Tibial artery (tissue), 4 donors: ENCODE results near the gene CHAC2.
A peak's percentile ranks its signal among the peaks of the same experiment; 100 is the strongest.
"Not testable (repeated sequence)": the region's sequence is repeated elsewhere in the genome, so short reads cannot be mapped to it uniquely, and the experiment has no call there.

ENCODE experiments used
- DNase-seq, 2 donors: peaks; one replicate each; pipeline ENCODE4 v3.0.0-alpha.2; 2019
- H3K27ac ChIP-seq, 2 donors: fragments of 200-600 bp; sonication (generic) in 1 of 2; 1 replicate in 1 of 2; 2 replicates in 1 of 2; pipeline ENCODE4 v1.5.1; 2018 to 2019; ENCODE audit warnings: mild to moderate bottlenecking in 1 of 2
- H3K27me3 ChIP-seq, 2 donors: fragments of 200-600 bp; sonication (generic) in 1 of 2; one replicate each; pipeline versions ENCODE4 v1.5.1 to v1.6.0; 2016 to 2019
- H3K36me3 ChIP-seq, 3 donors: fragments of 200-600 bp; sonication (generic) in 2 of 3; one replicate each; pipeline ENCODE4 v1.5.1; 2016 to 2019; ENCODE audit warnings: mild to moderate bottlenecking in 2 of 3
- H3K4me1 ChIP-seq, 4 donors: fragments of 200-600 bp; sonication (generic) in 2 of 4; 1 replicate in 3 of 4; 2 replicates in 1 of 4; pipeline ENCODE4 v1.5.1; 2016 to 2019
- H3K4me3 ChIP-seq, 2 donors: fragments of 200-600 bp; sonication (generic) in 1 of 2; 1 replicate in 1 of 2; 2 replicates in 1 of 2; pipeline ENCODE4 v1.5.1; 2018 to 2019; ENCODE audit warnings: mild to moderate bottlenecking in 2 of 2
- H3K9me3 ChIP-seq, 3 donors: fragments of 200-600 bp; sonication (generic) in 1 of 3; one replicate each; pipeline ENCODE4 v1.5.1; 2016 to 2019
- CTCF ChIP-seq, 2 experiments: fragments of 200-600 bp in 1 of 2; fragments of 450-650 bp in 1 of 2; IDR thresholded peaks; one replicate each; pipeline ENCODE4 v1.5.1; 2017 to 2019; ENCODE audit warnings: antibody characterized with exemption in 2 of 2, mild to moderate bottlenecking in 1 of 2, moderate library complexity in 1 of 2
- intact Hi-C: fragments of 100-400 bp; cut with DNase I; formaldehyde crosslinking; loops from one replicate; pipeline ENCODE4 v1.15.0; 2023; ENCODE audit warnings: low total_unique reads

The CHAC2 gene

GRCh38 chr2:53767405-53768241 lies at the start of gene CHAC2:
Gene CHAC2, plus strand, starts transcription at chr2:53767804. Its CDS starts 83 bp downstream, at chr2:53767887.
- intact Hi-C loops: no loop called here
- DNase-seq: peak; percentile 81 to 85
- H3K27ac ChIP-seq: peak within 1 kb of the TSS; percentile 77 to 80

DNA sequence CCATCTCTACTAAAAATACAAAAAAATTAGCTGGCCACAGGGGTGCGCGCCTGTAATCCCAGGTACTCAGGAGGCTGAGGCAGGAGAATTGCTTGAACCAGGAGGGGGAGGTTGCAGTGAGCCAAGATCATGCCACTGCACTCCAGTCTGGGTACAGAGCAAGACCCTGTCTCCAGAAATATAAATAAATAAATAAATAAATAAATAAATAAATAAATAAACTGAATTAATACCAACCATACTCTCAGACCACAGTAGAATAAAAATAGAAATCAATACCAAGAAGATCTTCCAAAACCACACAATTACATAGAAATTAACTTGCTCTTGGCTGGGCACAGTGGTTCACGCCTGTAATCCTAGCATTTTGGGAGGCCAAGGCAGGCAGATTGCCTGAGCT lies 46.7 kb upstream of the CHAC2 start:
- H3K36me3 ChIP-seq: not testable (repeated sequence)

More at GRCh38 chr2:53767405-53768241, at the start of gene CHAC2:
- peaks cover 0 to 15% (median 5%) of the 10 kb centered on the region in 4 donors for H3K4me1 ChIP-seq
- TF ChIP-seq CTCF (IDR thresholded peaks at IDR 0.05): peak; percentile 57 to 64
- H3K36me3 ChIP-seq: peaks cover 0 to 13% (median 6%) of the 10 kb centered on the region in 3 donors
- peak within 1 kb of the TSS; percentile 72 to 79 for H3K4me3 ChIP-seq
- H3K27me3 ChIP-seq: no peaks in the 10 kb centered on the region
- no peaks in the 10 kb centered on the region for H3K9me3 ChIP-seq

GRCh38 chr2:53724536-53724935 lies 43.1 kb upstream of the CHAC2 start:
- intact Hi-C loops: no loop called here
- H3K9me3 ChIP-seq: no peaks in the 10 kb centered on the region
- peaks cover 0 to 15% (median 5%) of the 10 kb centered on the region in 3 donors for H3K36me3 ChIP-seq
- H3K4me3 ChIP-seq: no peak overlapping the region
- no peak overlapping the region for H3K27ac ChIP-seq
- H3K4me1 ChIP-seq: peaks cover 0 to 6% (median 1%) of the 10 kb centered on the region in 4 donors
- DNase-seq: no peak
- H3K27me3 ChIP-seq: no peaks in the 10 kb centered on the region
- TF ChIP-seq CTCF (IDR thresholded peaks at IDR 0.05): no peak

More for the DNA sequence above, 46.7 kb upstream of the CHAC2 start:
- H3K27ac ChIP-seq, DNase-seq, H3K27me3 ChIP-seq, intact Hi-C loops, H3K4me1 ChIP-seq, H3K4me3 ChIP-seq, H3K9me3 ChIP-seq: not testable (repeated sequence)

GRCh38 chr2:53725662-53726061 lies 41.9 kb upstream of the CHAC2 start:
- intact Hi-C loops: no loop called here

DNA sequence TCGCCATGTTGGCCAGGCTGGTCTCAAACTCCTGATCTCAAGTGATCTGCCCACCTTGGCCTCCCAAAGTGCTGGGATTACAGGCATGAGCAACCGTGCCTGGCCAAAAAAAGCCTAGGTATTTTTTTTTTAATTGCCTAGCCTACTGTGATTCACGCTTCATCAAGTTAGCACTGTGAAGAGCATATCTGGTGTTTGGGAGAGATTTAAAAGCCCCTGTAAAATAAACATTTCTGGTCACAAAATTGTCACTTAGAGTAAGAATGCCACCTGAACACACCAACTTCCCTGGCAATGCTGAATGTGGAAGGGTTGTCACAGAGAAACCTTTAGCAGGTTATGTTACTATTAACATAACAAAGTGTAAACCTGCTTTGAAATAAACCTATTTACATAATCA lies 39.7 kb upstream of the CHAC2 start:
- H3K27ac ChIP-seq: no peak overlapping the region

More at GRCh38 chr2:53725662-53726061, 41.9 kb upstream of the CHAC2 start:
- Histone ChIP-seq H3K9me3 (no peaks in the 10 kb centered on the region), H3K4me1 (peaks cover 0 to 6% (median 1%) of the 10 kb centered on the region in 4 donors), H3K27me3 (no peaks in the 10 kb centered on the region), H3K4me3 (no peak overlapping the region), H3K36me3 (peaks cover 0 to 19% (median 5%) of the 10 kb centered on the region in 3 donors), H3K27ac (no peak overlapping the region)
- no peak for DNase-seq
- no peak for TF ChIP-seq CTCF (IDR thresholded peaks at IDR 0.05)

More for the DNA sequence above, 39.7 kb upstream of the CHAC2 start:
- Histone ChIP-seq H3K9me3 (no peaks in the 10 kb centered on the region), H3K36me3 (peaks cover 0 to 32% (median 5%) of the 10 kb centered on the region in 3 donors), H3K4me1 (peaks cover 0 to 6% (median 1%) of the 10 kb centered on the region in 4 donors), H3K4me3 (no peak overlapping the region), H3K27me3 (no peaks in the 10 kb centered on the region)
- intact Hi-C loops: no loop called here
- TF ChIP-seq CTCF (IDR thresholded peaks at IDR 0.05): no peak
- DNase-seq: no peak
